Measurements from ENCODE around the gene RGL4.

- no peak for TF ChIP-seq CTCF (IDR thresholded peaks at IDR 0.05)
- TF ChIP-seq ZFX (IDR thresholded peaks at IDR 0.05; ENCODE audit: borderline replicate concordance) = no peak
These were observed 7.9 kb downstream of the RGL4 start for GRCh38 chr22:23698673-23699235.
